Smooth muscle cell (in vitro differentiated cells): ENCODE results near the gene NLK. TPM values are rescaled to one million over a fixed set of nuclear protein-coding genes. Genes with fewer than 3 reads are reported as not detected.
"Not testable (repeated sequence)": the region's sequence is repeated elsewhere in the genome, so short reads cannot be mapped to it uniquely, and the experiment has no call there.

Experiments used
- DNase-seq: peaks from one replicate; lab custom pipeline; 2025; ENCODE audit not compliant: unreplicated experiment; lab: John Stamatoyannopoulos, UW
- H2AFZ ChIP-seq: fragments of 200-600 bp; sonication (generic); 2 replicates; pipeline ENCODE4 v1.6.0; 2016; ENCODE audit warnings: antibody characterized with exemption, low read depth, mild to moderate bottlenecking
- H3F3A ChIP-seq: fragments of 200-600 bp; sonication (generic); 2 replicates; pipeline ENCODE4 v1.6.0; 2017; ENCODE audit warnings: antibody characterized with exemption, low read depth
- H3K27ac ChIP-seq: fragments of 200-600 bp; sonication (generic); 2 replicates; pipeline ENCODE4 v1.5.1; 2016; ENCODE audit warnings: low read depth, mild to moderate bottlenecking
- H3K27me3 ChIP-seq: fragments of 200-600 bp; sonication (generic); 2 replicates; pipeline ENCODE4 v1.6.1; 2016; ENCODE audit warnings: low read depth, mild to moderate bottlenecking
- H3K36me3 ChIP-seq: fragments of 200-600 bp; sonication (generic); 2 replicates; pipeline ENCODE4 v1.5.1; 2016; ENCODE audit warnings: low read depth
- H3K4me1 ChIP-seq: fragments of 200-600 bp; sonication (generic); 2 replicates; pipeline ENCODE4 v1.5.1; 2016; ENCODE audit warnings: low read depth
- H3K4me2 ChIP-seq: fragments of 200-600 bp; sonication (generic); 2 replicates; pipeline ENCODE4 v1.6.0; 2016; ENCODE audit warnings: mild to moderate bottlenecking
- H3K4me3 ChIP-seq: fragments of 200-600 bp; sonication (generic); 2 replicates; pipeline ENCODE4 v1.5.1; 2016; ENCODE audit warnings: mild to moderate bottlenecking
- H3K79me2 ChIP-seq: fragments of 200-600 bp; sonication (generic); 2 replicates; pipeline ENCODE4 v1.6.0; 2016; ENCODE audit warnings: low read depth, mild to moderate bottlenecking
- H3K9ac ChIP-seq: fragments of 200-600 bp; sonication (generic); 2 replicates; pipeline ENCODE4 v1.6.0; 2016; ENCODE audit warnings: low read depth
- H3K9me3 ChIP-seq: fragments of 200-600 bp; sonication (generic); replicated peaks from 2 replicates; pipeline ENCODE4 v1.5.1; 2016; ENCODE audit warnings: low read depth
- H4K20me1 ChIP-seq: fragments of 200-600 bp; sonication (generic); 2 replicates; pipeline ENCODE4 v1.6.0; 2016; ENCODE audit warnings: low read depth
- CTCF ChIP-seq: fragments of 200-600 bp; sonication (generic); IDR thresholded peaks from 2 replicates; pipeline ENCODE4 v1.5.1; 2017; ENCODE audit warnings: borderline replicate concordance, mild to moderate bottlenecking, antibody characterized with exemption; ENCODE audit not compliant: insufficient read depth, poor library complexity, severe bottlenecking
- WGBS: methylation state at CpG from one replicate; pipeline ENCODE4 v1.1.7; 2016; ENCODE audit warnings: low lambda C conversion rate; 5-methylcytosine and 5-hydroxymethylcytosine counted together
- polyA plus RNA-seq: library from polyadenylated mRNA; unstranded; fragments of >200 nt; fragmentation: Nextera tagmentation; extraction: Ambion mirVana; gene quantifications from 2 replicates; pipeline ENCODE4 v1.2.1, GENCODE V29; 2016
- total RNA-seq: library from RNA; depleted of rRNA; stranded (reverse); fragments of >200 nt; gene quantifications from 2 replicates; pipeline ENCODE4 v1.2.3, GENCODE V29; 2014

Gene NLK
- total and polyA plus RNA-seq, 2 experiments from 2014 or later: 1.8 to 18.0 TPM

DNA sequence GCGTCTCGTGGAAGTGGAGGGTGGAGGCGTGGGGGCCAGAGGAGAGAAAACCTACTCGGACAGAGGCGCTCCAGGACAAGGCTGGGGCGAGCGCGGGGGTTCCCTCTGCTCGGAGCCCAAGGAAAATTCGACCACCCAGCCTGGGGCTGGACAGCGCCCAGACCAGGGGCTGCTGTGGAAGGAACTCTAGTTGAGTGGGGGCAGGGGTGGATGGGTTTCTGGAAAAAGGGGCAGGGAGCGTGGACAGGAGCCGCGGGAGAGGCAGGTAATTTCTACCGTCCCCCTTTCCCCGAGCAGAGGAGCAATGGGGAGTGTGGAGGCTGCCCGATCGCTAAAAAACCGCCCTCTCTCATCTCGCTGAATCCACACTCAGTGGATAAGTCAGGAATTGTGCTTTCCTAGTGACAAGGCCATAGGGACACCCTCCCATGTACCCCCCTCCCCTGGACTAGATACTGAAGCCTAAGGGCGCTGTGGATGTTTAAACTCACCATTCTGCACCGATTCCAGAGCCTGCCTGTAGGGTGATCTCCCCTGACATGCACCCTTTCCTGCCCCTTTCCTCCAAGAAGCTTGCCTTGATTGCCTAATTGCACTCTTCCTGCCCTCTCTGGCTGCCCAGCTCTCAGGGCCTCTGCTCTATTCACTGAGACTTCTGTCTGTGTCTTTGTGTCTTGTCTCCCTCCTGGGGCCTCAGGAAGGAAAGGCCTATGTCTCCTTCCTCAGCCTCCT, 185.8 kb downstream of the NLK start:
- Histone ChIP-seq H3K4me2 (peak overlapping the region; percentile 85), H4K20me1 (no peaks in the 10 kb centered on the region), H3K36me3 (no peaks in the 10 kb centered on the region), H3F3A (no peaks in the 10 kb centered on the region), H3K4me3 (peak overlapping the region; percentile 50), H3K79me2 (no peaks in the 10 kb centered on the region), H3K27ac (no peak overlapping the region), H3K9ac (peak overlapping the region; percentile 6), H3K27me3 (no peaks in the 10 kb centered on the region), H3K9me3 (no peaks in the 10 kb centered on the region), H2AFZ (peak overlapping the region; percentile 72), H3K4me1 (peaks cover 6% of the 10 kb centered on the region)
- DNase-seq: no peak
- no peak for TF ChIP-seq CTCF
- WGBS: 11% methylated on average over 21 of the region's 22 CpGs

DNA sequence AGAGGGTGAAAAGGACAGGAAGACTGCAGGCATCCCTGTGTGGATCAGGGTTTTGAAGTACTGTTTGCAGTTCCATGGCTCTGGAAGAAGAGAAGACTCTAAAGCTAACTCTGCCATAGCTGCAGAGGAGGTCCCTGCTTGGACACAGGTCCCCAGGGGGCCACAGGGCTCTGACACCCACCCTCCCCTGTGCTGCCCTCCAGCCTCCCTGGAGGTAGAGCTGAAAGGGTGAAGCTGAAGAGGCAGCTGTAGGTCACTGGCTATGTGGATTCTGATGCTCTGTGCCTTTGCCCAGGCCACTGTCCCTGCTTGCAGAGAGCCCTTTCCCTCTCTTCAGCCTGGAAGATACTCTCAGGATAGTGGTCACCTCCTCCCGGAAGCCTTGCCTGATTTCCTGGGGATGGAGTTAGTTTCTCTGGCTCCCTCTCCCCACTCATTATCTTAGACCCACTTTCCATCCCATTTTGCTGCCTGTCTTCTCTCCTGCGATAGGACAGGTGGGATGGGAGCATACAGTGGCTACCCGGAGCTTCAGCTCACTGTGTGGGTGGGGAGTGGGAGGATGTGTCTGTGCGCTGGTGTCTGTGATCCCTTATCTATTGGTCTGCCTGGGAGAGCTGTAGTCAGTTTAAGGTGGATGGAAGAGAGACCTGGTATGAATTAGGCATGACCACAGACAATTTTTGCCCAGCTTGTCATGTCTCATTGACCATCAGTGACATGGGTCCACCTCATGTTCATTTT, 186.7 kb downstream of the NLK start:
- Histone ChIP-seq H3K79me2 (no peaks in the 10 kb centered on the region), H3F3A (no peaks in the 10 kb centered on the region), H3K27ac (no peak overlapping the region), H3K4me3 (no peak overlapping the region), H3K9me3 (no peaks in the 10 kb centered on the region), H3K4me2 (no peak overlapping the region), H3K4me1 (peaks cover 6% of the 10 kb centered on the region), H4K20me1 (no peaks in the 10 kb centered on the region), H2AFZ (no peak overlapping the region), H3K27me3 (no peaks in the 10 kb centered on the region), H3K9ac (no peak overlapping the region), H3K36me3 (no peaks in the 10 kb centered on the region)
- 89% methylated on average over 4 of the region's 4 CpGs for WGBS
- no peak for DNase-seq
- no peak for TF ChIP-seq CTCF

DNA sequence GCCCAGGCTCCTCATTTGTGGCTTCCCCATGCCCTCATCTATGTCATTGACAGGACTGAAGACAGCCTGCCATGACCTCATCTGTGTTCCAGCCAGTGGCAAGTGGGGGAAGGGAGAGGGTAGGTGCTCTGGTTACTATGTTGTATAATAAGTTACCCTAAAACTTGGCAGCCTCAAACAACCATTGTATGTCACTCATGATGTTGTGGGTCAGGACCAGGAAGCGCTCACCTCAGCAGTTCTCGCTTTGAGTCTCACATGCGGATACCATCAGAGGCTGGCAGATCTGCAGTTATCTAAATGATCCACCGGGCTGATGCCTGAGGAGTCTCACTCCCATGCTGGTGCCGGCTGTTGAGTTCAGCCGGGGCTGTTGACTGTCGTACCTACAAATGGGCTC, 187.5 kb downstream of the NLK start:
- Histone ChIP-seq H3K27ac (no peak overlapping the region), H3K4me2 (no peak overlapping the region), H3K79me2 (no peaks in the 10 kb centered on the region), H3K4me1 (peaks cover 9% of the 10 kb centered on the region), H3K4me3 (no peak overlapping the region), H4K20me1 (no peaks in the 10 kb centered on the region), H3F3A (no peaks in the 10 kb centered on the region), H3K9me3 (no peaks in the 10 kb centered on the region), H3K27me3 (no peaks in the 10 kb centered on the region), H2AFZ (no peak overlapping the region), H3K9ac (no peak overlapping the region), H3K36me3 (no peaks in the 10 kb centered on the region)
- no peak for TF ChIP-seq CTCF
- no peak for DNase-seq
- 78% methylated on average over 7 of the region's 7 CpGs for WGBS

GRCh38 chr17:28230607-28231006, 188.1 kb downstream of the NLK start:
- H3K27me3 ChIP-seq, H3K9me3 ChIP-seq, H3K27ac ChIP-seq, H3K4me3 ChIP-seq, H3K4me2 ChIP-seq, H3F3A ChIP-seq, H3K9ac ChIP-seq, DNase-seq, H3K79me2 ChIP-seq, H3K4me1 ChIP-seq, H3K36me3 ChIP-seq, H4K20me1 ChIP-seq, H2AFZ ChIP-seq: not testable (repeated sequence)
- WGBS: 58% methylated on average over 6 of the region's 6 CpGs

DNA sequence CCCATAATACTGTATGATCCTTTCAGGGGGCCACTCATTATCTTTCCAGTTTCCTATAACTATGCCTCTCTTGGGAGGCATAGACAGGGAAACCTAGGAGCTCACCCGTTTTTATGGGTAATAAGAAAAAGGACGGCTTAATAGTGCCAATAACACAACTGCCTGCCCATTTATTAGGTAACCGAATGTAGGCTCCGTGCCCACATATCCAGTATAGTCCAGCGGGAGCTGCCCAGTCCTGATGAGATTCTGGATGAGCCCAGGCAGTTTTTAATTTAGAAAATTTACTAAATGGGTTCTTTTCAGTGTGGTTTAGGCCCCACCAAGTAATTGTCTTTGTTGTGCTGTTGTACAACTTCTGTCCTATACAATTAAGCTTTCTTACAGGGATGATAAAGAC, 189.1 kb downstream of the NLK start:
- H4K20me1 ChIP-seq, H2AFZ ChIP-seq, H3K36me3 ChIP-seq, H3F3A ChIP-seq, H3K9me3 ChIP-seq, DNase-seq, H3K4me3 ChIP-seq, H3K79me2 ChIP-seq, H3K4me1 ChIP-seq, H3K27ac ChIP-seq, H3K9ac ChIP-seq, H3K4me2 ChIP-seq, H3K27me3 ChIP-seq: not testable (repeated sequence)
- WGBS: 96% methylated on average over 5 of the region's 5 CpGs
